WTC11 (cell line): ENCODE results near the gene IRS2.

Source experiments
- CTCF ChIP-seq: fragments of 200-600 bp; IDR thresholded peaks from 2 replicates; pipeline ENCODE4 v1.8.0; 2022; ENCODE audit warnings: antibody characterized with exemption
- ETV6 ChIP-seq: sonication (generic); formaldehyde crosslinking; IDR thresholded peaks from 2 replicates; pipeline ENCODE4 v1.8.1; 2022; ENCODE audit warnings: mild to moderate bottlenecking, missing genetic modification reagents
- RELA ChIP-seq: sonication (generic); formaldehyde crosslinking; IDR thresholded peaks from 2 replicates; pipeline ENCODE4 v1.8.1; 2022; ENCODE audit warnings: missing genetic modification reagents, mild to moderate bottlenecking, borderline replicate concordance

DNA sequence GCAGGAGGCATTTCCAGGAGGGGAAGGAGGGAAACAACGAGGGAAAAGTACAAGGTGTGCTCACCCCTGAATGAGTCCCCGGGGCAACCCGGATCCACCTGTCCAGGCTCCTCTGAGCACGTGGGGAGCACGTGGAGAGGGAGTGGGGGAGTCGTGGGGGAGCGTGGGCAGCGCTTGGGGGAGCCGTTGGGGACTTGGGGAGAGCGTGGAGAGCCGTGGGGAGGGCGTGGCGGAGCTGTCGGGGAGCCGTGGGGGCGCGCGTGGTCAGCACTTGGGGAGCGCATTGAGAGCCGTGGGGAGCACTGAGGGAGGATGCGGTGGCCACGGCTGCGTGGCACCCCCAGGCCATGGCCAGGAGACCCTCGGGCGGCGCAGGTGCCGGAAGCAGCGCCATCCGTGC is 52.8 kb downstream of the IRS2 start:
- no peak for TF ChIP-seq CTCF
- TF ChIP-seq ETV6: no peak
- TF ChIP-seq RELA (CRISPR knock-in tag): no peak
